Lower lobe of right lung (tissue), 2 donors: ENCODE data around the gene PTPRG. TPM values are rescaled to one million over a fixed set of nuclear protein-coding genes. Genes with fewer than 3 reads are reported as not detected.

Experiments
- ATAC-seq, 2 donors: fragments of 200-7000 bp; cut with Tn5 transposase; one replicate each; pipeline ENCODE4 v1.9.1; 2020 to 2022; ENCODE audit warnings: mild to moderate bottlenecking in 2 of 2, moderate library complexity in 2 of 2
- DNase-seq: peaks from one replicate; pipeline ENCODE4 v3.0.0-alpha.2; 2020
- H3K27ac ChIP-seq: fragments of 200-600 bp; one replicate; pipeline ENCODE4 v1.8.0; 2022
- H3K27me3 ChIP-seq: fragments of 200-600 bp; one replicate; pipeline ENCODE4 v1.8.0; 2022; ENCODE audit warnings: low read depth
- H3K36me3 ChIP-seq: fragments of 200-600 bp; one replicate; pipeline ENCODE4 v1.8.0; 2022; ENCODE audit warnings: mild to moderate bottlenecking
- H3K4me1 ChIP-seq: fragments of 200-600 bp; one replicate; pipeline ENCODE4 v1.8.0; 2022
- H3K4me3 ChIP-seq: fragments of 200-600 bp; one replicate; pipeline ENCODE4 v1.8.0; 2022; ENCODE audit warnings: mild to moderate bottlenecking
- H3K9me3 ChIP-seq: fragments of 200-600 bp; one replicate; pipeline ENCODE4 v1.8.0; 2022
- intact Hi-C: fragments of 100-400 bp; cut with DNase I; formaldehyde crosslinking; loops from one replicate; pipeline ENCODE4 v1.11.0; 2022
- total RNA-seq: library from RNA; stranded (reverse); fragmentation: NEBNext Ultra II Directional; extraction: Animal tissue kit (Norgen Biotek cat#: 25700); gene quantifications from one replicate; pipeline ENCODE4 v1.2.1, GENCODE V29; 2021
- TF ChIP-seq, protein P1 (sequence below): fragments of 200-600 bp; IDR thresholded peaks from one replicate; pipeline ENCODE4 v1.8.0; 2022; ENCODE audit warnings: antibody characterized with exemption, mild to moderate bottlenecking
- donor health status: DM: no; HTN: yes; CAD: no; lungs with severe emphysema.

The PTPRG gene
- total RNA-seq, 1 donor from 2014 or later, result 67.6 TPM

DNA sequence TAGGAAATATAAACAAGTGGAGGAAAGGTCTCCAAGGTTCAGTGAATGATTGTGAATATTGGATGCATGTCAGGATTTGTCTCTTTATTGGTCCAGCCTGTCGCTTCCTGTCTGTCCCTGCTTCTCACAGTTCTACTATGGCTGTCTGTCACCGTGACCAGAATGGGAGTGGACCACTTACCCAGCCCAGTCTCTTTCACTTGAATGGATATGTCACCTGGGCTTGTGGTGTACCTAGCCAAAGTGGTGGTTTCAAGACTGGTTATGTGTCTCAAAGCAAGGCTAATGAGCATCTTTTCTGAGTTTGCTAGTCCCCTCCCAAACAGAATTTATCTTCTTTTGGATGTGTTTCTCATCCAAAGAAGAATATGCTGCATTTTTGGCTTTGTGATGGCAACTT is 231.7 kb downstream of the PTPRG start:
- H3K4me1 ChIP-seq, result no peaks in the 10 kb centered on the region
- H3K36me3 ChIP-seq, result no peaks in the 10 kb centered on the region
- TF ChIP-seq, protein P1, sequence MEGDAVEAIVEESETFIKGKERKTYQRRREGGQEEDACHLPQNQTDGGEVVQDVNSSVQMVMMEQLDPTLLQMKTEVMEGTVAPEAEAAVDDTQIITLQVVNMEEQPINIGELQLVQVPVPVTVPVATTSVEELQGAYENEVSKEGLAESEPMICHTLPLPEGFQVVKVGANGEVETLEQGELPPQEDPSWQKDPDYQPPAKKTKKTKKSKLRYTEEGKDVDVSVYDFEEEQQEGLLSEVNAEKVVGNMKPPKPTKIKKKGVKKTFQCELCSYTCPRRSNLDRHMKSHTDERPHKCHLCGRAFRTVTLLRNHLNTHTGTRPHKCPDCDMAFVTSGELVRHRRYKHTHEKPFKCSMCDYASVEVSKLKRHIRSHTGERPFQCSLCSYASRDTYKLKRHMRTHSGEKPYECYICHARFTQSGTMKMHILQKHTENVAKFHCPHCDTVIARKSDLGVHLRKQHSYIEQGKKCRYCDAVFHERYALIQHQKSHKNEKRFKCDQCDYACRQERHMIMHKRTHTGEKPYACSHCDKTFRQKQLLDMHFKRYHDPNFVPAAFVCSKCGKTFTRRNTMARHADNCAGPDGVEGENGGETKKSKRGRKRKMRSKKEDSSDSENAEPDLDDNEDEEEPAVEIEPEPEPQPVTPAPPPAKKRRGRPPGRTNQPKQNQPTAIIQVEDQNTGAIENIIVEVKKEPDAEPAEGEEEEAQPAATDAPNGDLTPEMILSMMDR, result no peak
- H3K4me3 ChIP-seq, result no peak overlapping the region
- ATAC-seq (no peak), DNase-seq (no peak)
- no peak overlapping the region for H3K27ac ChIP-seq
- no peaks in the 10 kb centered on the region for H3K27me3 ChIP-seq
- H3K9me3 ChIP-seq, result no peaks in the 10 kb centered on the region
- intact Hi-C loops, result no loop called here

DNA sequence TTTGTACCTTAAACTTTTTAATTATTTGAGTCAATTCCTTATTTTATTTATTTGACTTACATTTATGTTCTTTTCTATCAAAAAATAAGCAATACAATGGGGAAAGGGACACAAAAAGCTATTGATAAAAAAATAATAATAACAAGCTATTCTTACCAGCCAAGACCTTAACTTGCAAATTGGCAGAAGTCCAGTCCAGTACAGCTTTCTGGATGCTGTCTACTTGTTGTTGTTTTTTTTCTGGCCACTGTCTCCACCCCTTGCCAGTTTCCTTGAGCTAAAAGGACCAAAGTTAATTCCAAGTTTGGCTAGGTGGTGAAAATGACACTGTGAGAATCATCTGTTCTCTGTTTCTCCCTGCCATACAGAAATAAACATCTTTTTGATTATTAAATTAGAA is 232.2 kb downstream of the PTPRG start:
- no peak for ATAC-seq
- TF ChIP-seq, protein P1, result no peak
- intact Hi-C loops, result no loop called here
- H3K9me3 ChIP-seq, result no peaks in the 10 kb centered on the region
- H3K27ac ChIP-seq, result no peak overlapping the region
- DNase-seq, result no peak
- no peaks in the 10 kb centered on the region for H3K36me3 ChIP-seq
- H3K4me1 ChIP-seq, result no peaks in the 10 kb centered on the region
- H3K4me3 ChIP-seq, result no peak overlapping the region
- H3K27me3 ChIP-seq, result no peaks in the 10 kb centered on the region

DNA sequence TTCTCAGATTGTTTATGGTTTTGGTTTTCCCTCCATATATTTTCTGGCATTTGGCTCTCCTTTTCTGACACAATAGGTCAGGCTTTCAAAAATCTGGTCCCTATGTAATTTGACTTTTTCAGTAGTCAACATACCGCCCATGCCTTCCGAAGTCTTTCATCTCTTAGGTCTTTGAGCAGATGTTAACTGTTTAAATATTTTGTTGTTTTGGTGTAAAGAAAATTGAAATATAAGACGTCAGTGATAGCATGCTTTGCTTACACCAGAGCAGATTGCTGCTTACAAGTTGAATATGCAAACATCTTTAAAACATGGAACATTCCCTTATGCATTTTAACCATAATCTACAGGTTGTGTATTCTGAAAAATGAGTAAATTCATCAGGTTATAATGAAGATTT is 233.0 kb downstream of the PTPRG start:
- no peak overlapping the region for H3K4me3 ChIP-seq
- no peaks in the 10 kb centered on the region for H3K4me1 ChIP-seq
- H3K9me3 ChIP-seq, result no peaks in the 10 kb centered on the region
- ATAC-seq (no peak), DNase-seq (no peak)
- intact Hi-C loops, result no loop called here
- H3K36me3 ChIP-seq, result no peaks in the 10 kb centered on the region
- no peak overlapping the region for H3K27ac ChIP-seq
- H3K27me3 ChIP-seq, result no peaks in the 10 kb centered on the region
- TF ChIP-seq, protein P1, result no peak

DNA sequence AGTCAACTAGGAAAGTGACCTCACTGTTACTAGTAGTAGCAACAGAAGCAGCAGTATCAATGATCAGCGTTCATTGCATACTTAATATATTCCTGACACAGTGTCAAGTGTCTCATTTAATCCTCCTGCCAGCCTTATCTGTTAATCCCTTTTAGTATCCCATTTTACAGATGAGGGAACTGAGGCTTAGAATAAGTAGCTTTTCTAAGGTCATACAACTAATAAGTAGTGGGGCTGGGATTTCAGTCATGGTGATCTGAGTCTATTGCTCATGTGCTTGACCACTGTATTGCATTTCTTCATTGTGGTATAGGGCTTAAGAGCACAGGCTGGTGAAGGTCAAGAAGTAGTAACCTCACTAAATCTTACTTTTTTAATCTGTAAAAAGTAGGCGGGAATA is 233.6 kb downstream of the PTPRG start:
- Histone ChIP-seq H3K4me1 (no peaks in the 10 kb centered on the region), H3K27ac (no peak overlapping the region), H3K4me3 (no peak overlapping the region), H3K27me3 (no peaks in the 10 kb centered on the region), H3K36me3 (no peaks in the 10 kb centered on the region), H3K9me3 (no peaks in the 10 kb centered on the region)
- no peak for DNase-seq
- no peak for ATAC-seq
- TF ChIP-seq, protein P1, result no peak
- intact Hi-C loops, result no loop called here

DNA sequence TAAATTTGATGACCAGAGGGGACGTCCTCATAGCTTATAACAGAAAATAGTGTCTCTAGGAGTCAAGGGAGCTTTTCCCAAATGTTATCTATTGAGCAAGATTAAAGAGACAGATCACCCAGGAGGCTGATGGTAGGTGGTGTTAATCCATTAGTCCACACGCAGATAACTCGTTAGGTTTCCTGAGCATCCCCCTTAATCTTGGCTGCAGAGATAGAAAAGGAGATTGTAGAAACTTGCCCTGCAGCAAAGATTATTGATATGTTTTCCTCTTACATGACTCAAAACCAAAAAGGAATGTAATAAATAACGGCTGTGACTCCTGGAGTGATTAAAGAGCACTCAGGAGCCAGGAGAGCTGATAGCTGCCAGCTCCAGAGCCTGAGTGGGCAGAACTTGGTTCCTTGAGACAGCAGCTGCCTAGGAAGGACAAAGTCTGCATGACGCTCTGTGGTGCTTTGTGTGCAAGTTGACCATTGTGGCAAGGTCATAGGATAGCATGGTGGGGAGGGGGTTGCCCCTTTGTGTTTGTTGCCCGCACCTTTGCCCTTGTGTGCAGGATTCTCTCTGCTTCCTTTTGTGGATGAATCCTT is 234.8 kb downstream of the PTPRG start:
- Histone ChIP-seq H3K27me3 (no peaks in the 10 kb centered on the region), H3K4me3 (no peak overlapping the region), H3K4me1 (no peaks in the 10 kb centered on the region), H3K27ac (no peak overlapping the region), H3K36me3 (no peaks in the 10 kb centered on the region), H3K9me3 (no peaks in the 10 kb centered on the region)
- intact Hi-C loops, result no loop called here
- no peak for DNase-seq
- TF ChIP-seq, protein P1, result no peak
- peak; percentile 39 to 69 for ATAC-seq
